GM11168 (cell line): ENCODE results near the gene GNA14.
"Not testable (repeated sequence)": the region's sequence is repeated elsewhere in the genome, so short reads cannot be mapped to it uniquely, and the experiment has no call there.

ENCODE experiments used
- in situ Hi-C: fragments of 300-500 bp; cut with MboI; formaldehyde crosslinking; loops from one replicate; pipeline ENCODE4 v1.12.0; 2022; ENCODE audit warnings: low sequenced_read_pairs; ENCODE audit not compliant: unreplicated experiment

The GNA14 gene

GRCh38 chr9:77592476-77592875 lies 55.6 kb downstream of the GNA14 start:
- in situ Hi-C loops, result no loop called here

GRCh38 chr9:77589046-77589795 lies 58.9 kb downstream of the GNA14 start:
- in situ Hi-C loops, result no loop called here

- in situ Hi-C loops, result no loop called here
Observed at GRCh38 chr9:77588271-77588937, 59.7 kb downstream of the GNA14 start.

GRCh38 chr9:77587851-77588250 lies 60.3 kb downstream of the GNA14 start:
- in situ Hi-C loops, result no loop called here

- in situ Hi-C loops, result no loop called here
Observed at GRCh38 chr9:77587042-77587441, 61.1 kb downstream of the GNA14 start.

- in situ Hi-C loops, result no loop called here
Observed at GRCh38 chr9:77586591-77586990, 61.5 kb downstream of the GNA14 start.

GRCh38 chr9:77585335-77585786 lies 62.8 kb downstream of the GNA14 start:
- in situ Hi-C loops, result no loop called here

- in situ Hi-C loops, result not testable (repeated sequence)
Observed at GRCh38 chr9:77584927-77585326, 63.2 kb downstream of the GNA14 start.

- in situ Hi-C loops, result no loop called here
Observed at GRCh38 chr9:77582961-77583576, 65.1 kb downstream of the GNA14 start.

- in situ Hi-C loops, result no loop called here
Observed at GRCh38 chr9:77582525-77582924, 65.6 kb downstream of the GNA14 start.

GRCh38 chr9:77575785-77576184 lies 72.3 kb downstream of the GNA14 start:
- in situ Hi-C loops, result no loop called here

- in situ Hi-C loops, result no loop called here
Observed at GRCh38 chr9:77569335-77569734, 78.8 kb downstream of the GNA14 start.

- in situ Hi-C loops, result no loop called here
Observed at GRCh38 chr9:77563174-77563573, 84.9 kb downstream of the GNA14 start.

GRCh38 chr9:77562019-77562748 lies 85.9 kb downstream of the GNA14 start:
- in situ Hi-C loops, result no loop called here

GRCh38 chr9:77561331-77562018 lies 86.6 kb downstream of the GNA14 start:
- in situ Hi-C loops, result no loop called here

GRCh38 chr9:77556396-77556795 lies 91.7 kb downstream of the GNA14 start:
- in situ Hi-C loops, result no loop called here

GRCh38 chr9:77554586-77555105 lies 93.5 kb downstream of the GNA14 start:
- in situ Hi-C loops, result no loop called here

GRCh38 chr9:77547106-77547730 lies 100.9 kb downstream of the GNA14 start:
- in situ Hi-C loops, result no loop called here

- in situ Hi-C loops, result no loop called here
Observed at GRCh38 chr9:77546376-77546950, 101.7 kb downstream of the GNA14 start.
